Sigmoid colon (tissue), 4 donors: ENCODE data around the gene PLEKHA7.

ENCODE experiments used
- POLR2AphosphoS5 ChIP-seq, 4 donors: sonication (generic); formaldehyde crosslinking; IDR thresholded peaks; one replicate each; pipeline ENCODE4 v1.6.1; 2017; ENCODE audit warnings: antibody characterized with exemption in 4 of 4
- TF ChIP-seq, protein P1 (sequence below), 4 experiments: fragments of 450-650 bp in 3 of 4; fragments of 200-600 bp in 1 of 4; IDR thresholded peaks; one replicate each; pipeline ENCODE4 v1.5.1; 2016 to 2019; ENCODE audit warnings: antibody characterized with exemption in 4 of 4, mild to moderate bottlenecking in 3 of 4, moderate library complexity in 2 of 4

DNA sequence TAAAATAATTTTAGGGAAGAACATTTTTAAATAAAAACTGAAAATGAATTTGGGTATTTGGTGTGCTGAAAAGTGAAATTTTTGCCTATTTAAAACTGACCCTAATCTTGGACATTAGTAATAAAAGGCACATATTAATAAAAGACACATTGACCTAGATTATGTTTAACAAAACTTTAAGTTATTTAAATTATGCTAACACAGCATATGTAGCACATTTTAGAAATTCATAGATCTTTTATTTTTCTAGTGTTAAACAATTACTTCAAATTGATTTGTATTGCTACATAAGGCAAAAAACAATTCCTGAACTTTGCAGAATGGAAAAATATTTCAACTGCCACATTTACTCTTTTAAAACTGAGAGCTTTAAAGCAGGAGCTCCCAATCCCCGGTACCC, 265.1 kb downstream of the PLEKHA7 start:
- TF ChIP-seq, protein P1, sequence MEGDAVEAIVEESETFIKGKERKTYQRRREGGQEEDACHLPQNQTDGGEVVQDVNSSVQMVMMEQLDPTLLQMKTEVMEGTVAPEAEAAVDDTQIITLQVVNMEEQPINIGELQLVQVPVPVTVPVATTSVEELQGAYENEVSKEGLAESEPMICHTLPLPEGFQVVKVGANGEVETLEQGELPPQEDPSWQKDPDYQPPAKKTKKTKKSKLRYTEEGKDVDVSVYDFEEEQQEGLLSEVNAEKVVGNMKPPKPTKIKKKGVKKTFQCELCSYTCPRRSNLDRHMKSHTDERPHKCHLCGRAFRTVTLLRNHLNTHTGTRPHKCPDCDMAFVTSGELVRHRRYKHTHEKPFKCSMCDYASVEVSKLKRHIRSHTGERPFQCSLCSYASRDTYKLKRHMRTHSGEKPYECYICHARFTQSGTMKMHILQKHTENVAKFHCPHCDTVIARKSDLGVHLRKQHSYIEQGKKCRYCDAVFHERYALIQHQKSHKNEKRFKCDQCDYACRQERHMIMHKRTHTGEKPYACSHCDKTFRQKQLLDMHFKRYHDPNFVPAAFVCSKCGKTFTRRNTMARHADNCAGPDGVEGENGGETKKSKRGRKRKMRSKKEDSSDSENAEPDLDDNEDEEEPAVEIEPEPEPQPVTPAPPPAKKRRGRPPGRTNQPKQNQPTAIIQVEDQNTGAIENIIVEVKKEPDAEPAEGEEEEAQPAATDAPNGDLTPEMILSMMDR (IDR thresholded peaks at IDR 0.05), result no peak
- TF ChIP-seq POLR2AphosphoS5 (IDR thresholded peaks at IDR 0.05), result no peak
